Measurements from ENCODE around the gene KBTBD8.

GRCh38 chr3:67012564-67012963 lies 14.5 kb downstream of the KBTBD8 start:
- TF ChIP-seq CTCF (conservative IDR thresholded peaks at IDR 0.05 in 1 of 2, IDR thresholded peaks at IDR 0.05 in 1 of 2; ENCODE audit: low read depth in 1 of 2, low read length in 2 of 2), result no peak
- no peak for TF ChIP-seq EZH2 (IDR thresholded peaks at IDR 0.05; ENCODE audit: low read length, missing control alignments)

Data from fibroblast of lung (primary cell).